Effector memory CD4-positive, alpha-beta T cell (primary cell): Measurements from ENCODE around the gene SPZ1.

Experiments used
- DNase-seq, 3 donors: peaks; one replicate each; pipeline ENCODE4 v3.0.0-alpha.2; 2020
- H3K27ac ChIP-seq: 2 replicates; pipeline ENCODE4 v1.7.0; 2013; ENCODE audit warnings: mild to moderate bottlenecking, low read length, moderate library complexity; ENCODE audit not compliant: insufficient read depth, poor library complexity, severe bottlenecking
- H3K27me3 ChIP-seq: replicated peaks from 2 replicates; pipeline ENCODE4 v1.7.0; 2013; ENCODE audit warnings: mild to moderate bottlenecking, low read length; ENCODE audit not compliant: insufficient read depth, control insufficient read depth, poor library complexity, severe bottlenecking
- H3K36me3 ChIP-seq: 2 replicates; pipeline ENCODE4 v1.7.0; 2013; ENCODE audit warnings: mild to moderate bottlenecking, low read length, moderate library complexity; ENCODE audit not compliant: control insufficient read depth, insufficient read depth
- H3K4me1 ChIP-seq: 2 replicates; pipeline ENCODE4 v1.7.0; 2013; ENCODE audit warnings: low read length, mild to moderate bottlenecking; ENCODE audit not compliant: control insufficient read depth, insufficient read depth, poor library complexity, severe bottlenecking
- H3K4me3 ChIP-seq: 2 replicates; pipeline ENCODE4 v1.7.0; 2013; ENCODE audit warnings: low read length, low read depth, mild to moderate bottlenecking; ENCODE audit not compliant: insufficient read depth, poor library complexity, severe bottlenecking
- H3K9me3 ChIP-seq: 2 replicates; pipeline ENCODE4 v1.7.0; 2013; ENCODE audit warnings: mild to moderate bottlenecking, low read length, moderate library complexity; ENCODE audit not compliant: control insufficient read depth

SPZ1 gene

GRCh38 chr5:80355686-80356085 lies 35.9 kb downstream of the SPZ1 start:
- Histone ChIP-seq H3K9me3 (no peaks in the 10 kb centered on the region), H3K27me3 (no peaks in the 10 kb centered on the region), H3K36me3 (no peaks in the 10 kb centered on the region), H3K4me1 (no peaks in the 10 kb centered on the region), H3K27ac (no peak overlapping the region), H3K4me3 (no peak overlapping the region)
- DNase-seq, result no peak

GRCh38 chr5:80357671-80358070 lies 37.9 kb downstream of the SPZ1 start:
- H3K4me3 ChIP-seq, result no peak overlapping the region
- H3K27me3 ChIP-seq, result no peaks in the 10 kb centered on the region
- DNase-seq, result no peak
- H3K9me3 ChIP-seq, result no peaks in the 10 kb centered on the region
- H3K36me3 ChIP-seq, result no peaks in the 10 kb centered on the region
- H3K4me1 ChIP-seq, result no peaks in the 10 kb centered on the region
- no peak overlapping the region for H3K27ac ChIP-seq

- no peak for DNase-seq
- no peak overlapping the region for H3K27ac ChIP-seq
- H3K36me3 ChIP-seq, result no peaks in the 10 kb centered on the region
- H3K27me3 ChIP-seq, result no peaks in the 10 kb centered on the region
- no peak overlapping the region for H3K4me3 ChIP-seq
- no peaks in the 10 kb centered on the region for H3K9me3 ChIP-seq
- no peaks in the 10 kb centered on the region for H3K4me1 ChIP-seq
Measured at GRCh38 chr5:80360914-80361444, 41.2 kb downstream of the SPZ1 start.

- DNase-seq, result no peak
- no peak overlapping the region for H3K27ac ChIP-seq
- H3K27me3 ChIP-seq, result no peaks in the 10 kb centered on the region
- H3K4me3 ChIP-seq, result no peak overlapping the region
- H3K9me3 ChIP-seq, result no peaks in the 10 kb centered on the region
- no peaks in the 10 kb centered on the region for H3K36me3 ChIP-seq
- no peaks in the 10 kb centered on the region for H3K4me1 ChIP-seq
Measured at GRCh38 chr5:80364892-80365291, 45.1 kb downstream of the SPZ1 start.

- no peak overlapping the region for H3K4me3 ChIP-seq
- H3K4me1 ChIP-seq, result no peaks in the 10 kb centered on the region
- H3K9me3 ChIP-seq, result no peaks in the 10 kb centered on the region
- H3K27ac ChIP-seq, result no peak overlapping the region
- DNase-seq, result no peak
- no peaks in the 10 kb centered on the region for H3K27me3 ChIP-seq
- H3K36me3 ChIP-seq, result no peaks in the 10 kb centered on the region
Measured at GRCh38 chr5:80368661-80369480, 49.1 kb downstream of the SPZ1 start.

- Histone ChIP-seq H3K4me3 (no peak overlapping the region), H3K27me3 (no peaks in the 10 kb centered on the region), H3K9me3 (no peaks in the 10 kb centered on the region), H3K4me1 (no peaks in the 10 kb centered on the region), H3K27ac (no peak overlapping the region), H3K36me3 (no peaks in the 10 kb centered on the region)
- DNase-seq, result no peak
Measured at GRCh38 chr5:80369521-80369920, 49.7 kb downstream of the SPZ1 start.

GRCh38 chr5:80370390-80370789 lies 50.6 kb downstream of the SPZ1 start:
- no peaks in the 10 kb centered on the region for H3K9me3 ChIP-seq
- DNase-seq, result no peak
- no peaks in the 10 kb centered on the region for H3K36me3 ChIP-seq
- H3K4me3 ChIP-seq, result no peak overlapping the region
- no peaks in the 10 kb centered on the region for H3K27me3 ChIP-seq
- no peak overlapping the region for H3K27ac ChIP-seq
- H3K4me1 ChIP-seq, result no peaks in the 10 kb centered on the region
